HK-2 (cell line): ENCODE data around the gene GABRG3.

Experiments
- DNase-seq: peaks from one replicate; pipeline ENCODE4 v3.0.0-alpha.2; 2018; ENCODE audit not compliant: unreplicated experiment

Gene GABRG3

GRCh38 chr15:26970712-26971210 lies at the start of gene GABRG3:
TSS of gene GABRG3 (plus strand) at chr15:26971181.
- no peak for DNase-seq

- DNase-seq, result no peak
Measured at GRCh38 chr15:26921433-26921832, 49.5 kb upstream of the GABRG3 start.

- DNase-seq, result no peak
Measured at GRCh38 chr15:26926081-26926480, 44.9 kb upstream of the GABRG3 start.

GRCh38 chr15:26928051-26928450 lies 42.9 kb upstream of the GABRG3 start:
- no peak for DNase-seq

GRCh38 chr15:26929588-26929987 lies 41.4 kb upstream of the GABRG3 start:
- DNase-seq, result no peak

GRCh38 chr15:26934848-26935247 lies 36.1 kb upstream of the GABRG3 start:
- DNase-seq, result no peak

GRCh38 chr15:26935322-26935721 lies 35.7 kb upstream of the GABRG3 start:
- DNase-seq, result no peak

- no peak for DNase-seq
Measured at GRCh38 chr15:26936502-26936901, 34.5 kb upstream of the GABRG3 start.

- DNase-seq, result no peak
Measured at GRCh38 chr15:26937134-26937533, 33.8 kb upstream of the GABRG3 start.

- DNase-seq, result no peak
Measured at GRCh38 chr15:26939398-26939797, 31.6 kb upstream of the GABRG3 start.

GRCh38 chr15:26941489-26941888 lies 29.5 kb upstream of the GABRG3 start:
- DNase-seq, result no peak

- DNase-seq, result no peak
Measured at GRCh38 chr15:26943866-26944265, 27.1 kb upstream of the GABRG3 start.

GRCh38 chr15:26945046-26945445 lies 25.9 kb upstream of the GABRG3 start:
- no peak for DNase-seq

GRCh38 chr15:26950001-26950400 lies 21.0 kb upstream of the GABRG3 start:
- no peak for DNase-seq

GRCh38 chr15:26954403-26954802 lies 16.6 kb upstream of the GABRG3 start:
- no peak for DNase-seq

GRCh38 chr15:26967719-26968269 lies 3.2 kb upstream of the GABRG3 start:
- no peak for DNase-seq

GRCh38 chr15:26968806-26969205 lies 2.2 kb upstream of the GABRG3 start:
- DNase-seq, result no peak

GRCh38 chr15:26971271-26972018 lies 464 bp downstream of the GABRG3 start:
- no peak for DNase-seq

- no peak for DNase-seq
Measured at GRCh38 chr15:26972636-26973035, 1.7 kb downstream of the GABRG3 start.

- DNase-seq, result no peak
Measured at GRCh38 chr15:26974120-26974780, 3.3 kb downstream of the GABRG3 start.

- DNase-seq, result no peak
Measured at GRCh38 chr15:26981492-26981891, 10.5 kb downstream of the GABRG3 start.

- DNase-seq, result no peak
Measured at GRCh38 chr15:26983822-26984221, 12.8 kb downstream of the GABRG3 start.

- DNase-seq, result no peak
Measured at GRCh38 chr15:26985050-26985449, 14.1 kb downstream of the GABRG3 start.
